ENCODE data around the gene TMEM115.
A peak's percentile ranks its signal among the peaks of the same experiment; 100 is the strongest.

The TMEM115 gene

DNA sequence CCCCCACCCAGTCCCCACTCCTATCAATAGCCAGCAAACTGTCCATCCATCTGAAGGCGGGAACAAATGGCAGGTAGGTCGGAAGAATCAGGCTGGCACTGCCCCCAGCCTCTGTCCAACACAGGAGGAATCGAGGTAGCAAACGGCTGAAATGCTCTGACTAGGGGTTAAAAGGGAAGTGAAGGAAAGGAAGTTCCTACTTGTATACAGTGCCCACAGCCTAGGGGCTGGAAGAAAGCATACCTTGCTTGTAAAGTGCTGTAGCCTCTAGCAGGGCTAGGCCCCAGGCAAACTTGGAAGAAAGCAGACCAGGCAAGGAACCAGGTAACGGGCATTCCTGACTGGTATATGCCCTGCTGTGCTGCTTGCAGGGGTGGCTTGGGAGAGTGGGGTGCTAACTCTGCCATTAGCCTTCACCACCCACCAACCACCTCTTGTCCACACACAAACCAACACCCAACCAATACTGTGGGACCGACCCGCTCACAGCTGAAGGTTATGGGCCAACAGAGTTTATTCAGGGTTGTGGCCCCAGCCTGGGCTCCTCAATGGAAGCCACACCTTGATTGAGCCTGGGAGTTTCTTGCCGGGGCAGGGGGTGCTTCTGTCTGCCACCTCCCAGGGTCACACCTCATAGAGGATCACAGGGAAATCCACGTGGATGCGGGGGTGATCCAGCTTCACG is 33.7 kb downstream of the TMEM115 start:
- TF ChIP-seq, protein P1, sequence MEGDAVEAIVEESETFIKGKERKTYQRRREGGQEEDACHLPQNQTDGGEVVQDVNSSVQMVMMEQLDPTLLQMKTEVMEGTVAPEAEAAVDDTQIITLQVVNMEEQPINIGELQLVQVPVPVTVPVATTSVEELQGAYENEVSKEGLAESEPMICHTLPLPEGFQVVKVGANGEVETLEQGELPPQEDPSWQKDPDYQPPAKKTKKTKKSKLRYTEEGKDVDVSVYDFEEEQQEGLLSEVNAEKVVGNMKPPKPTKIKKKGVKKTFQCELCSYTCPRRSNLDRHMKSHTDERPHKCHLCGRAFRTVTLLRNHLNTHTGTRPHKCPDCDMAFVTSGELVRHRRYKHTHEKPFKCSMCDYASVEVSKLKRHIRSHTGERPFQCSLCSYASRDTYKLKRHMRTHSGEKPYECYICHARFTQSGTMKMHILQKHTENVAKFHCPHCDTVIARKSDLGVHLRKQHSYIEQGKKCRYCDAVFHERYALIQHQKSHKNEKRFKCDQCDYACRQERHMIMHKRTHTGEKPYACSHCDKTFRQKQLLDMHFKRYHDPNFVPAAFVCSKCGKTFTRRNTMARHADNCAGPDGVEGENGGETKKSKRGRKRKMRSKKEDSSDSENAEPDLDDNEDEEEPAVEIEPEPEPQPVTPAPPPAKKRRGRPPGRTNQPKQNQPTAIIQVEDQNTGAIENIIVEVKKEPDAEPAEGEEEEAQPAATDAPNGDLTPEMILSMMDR (conservative IDR thresholded peaks at IDR 0.05; ENCODE audit: low read length) = no peak
- no peak overlapping the region for H3K4me3 ChIP-seq (ENCODE audit: low read length)
- no peak for DNase-seq (ENCODE audit: low read depth)

DNA sequence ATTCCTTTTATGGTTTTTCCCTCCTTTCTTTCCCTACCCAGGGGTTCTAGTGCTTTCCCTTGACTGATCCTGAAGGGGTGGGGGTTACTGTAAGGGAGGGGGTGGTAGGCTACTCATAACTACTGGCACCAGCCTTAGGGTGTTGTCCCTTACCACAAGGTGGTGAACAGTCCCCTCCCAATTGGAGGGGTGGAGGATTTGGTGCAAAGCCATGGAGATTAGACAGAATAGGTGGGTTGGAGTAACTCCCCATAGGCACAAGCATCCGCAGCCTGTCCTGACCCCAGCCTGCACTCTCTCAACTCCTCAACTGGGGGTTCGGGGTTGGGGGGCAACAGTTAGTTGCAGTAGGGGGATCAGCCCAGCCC is 34.2 kb downstream of the TMEM115 start:
- no peak for DNase-seq (ENCODE audit: low read depth)
- TF ChIP-seq, protein P1 (conservative IDR thresholded peaks at IDR 0.05; ENCODE audit: low read length) = no peak
- no peak overlapping the region for H3K4me3 ChIP-seq (ENCODE audit: low read length)

DNA sequence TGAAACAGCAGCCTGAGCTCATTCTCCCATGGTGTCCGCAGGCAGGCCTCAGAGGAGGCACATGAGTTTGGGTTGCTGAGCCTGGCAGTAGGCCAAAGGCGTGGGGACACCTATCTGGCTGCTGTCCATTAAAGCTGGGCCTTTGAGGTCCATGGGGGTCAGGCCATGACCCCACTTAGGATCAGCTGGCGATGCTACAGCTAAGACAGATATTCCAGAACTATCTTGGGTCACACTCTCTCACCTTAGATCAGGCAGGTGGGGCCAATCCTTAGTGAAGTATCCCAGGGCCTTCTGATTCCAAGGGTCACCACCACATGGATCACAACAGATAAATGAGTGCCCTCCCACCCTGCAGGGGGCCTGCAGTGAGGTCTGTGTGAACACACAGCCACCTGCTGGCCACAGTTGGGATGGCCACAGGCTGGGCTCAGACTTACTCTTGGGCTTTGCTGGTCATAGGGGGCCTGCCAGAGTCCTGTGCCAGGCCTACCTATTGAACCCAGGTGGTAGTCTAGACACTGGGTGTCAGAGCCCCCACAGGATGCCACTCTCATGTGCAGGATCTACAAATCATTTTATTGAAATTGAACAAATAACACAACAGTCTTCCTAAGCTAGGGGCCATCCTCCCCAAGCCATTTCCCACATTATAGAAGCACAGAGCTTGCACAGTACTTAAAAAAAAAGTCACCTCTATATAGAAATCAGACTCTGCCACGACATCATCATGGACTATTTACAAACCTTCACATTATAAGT is 34.8 kb downstream of the TMEM115 start:
- no peak overlapping the region for H3K4me3 ChIP-seq (ENCODE audit: low read length)
- TF ChIP-seq, protein P1 (conservative IDR thresholded peaks at IDR 0.05; ENCODE audit: low read length) = peak; percentile 82
- DNase-seq (ENCODE audit: low read depth) = peak; percentile 55

DNA sequence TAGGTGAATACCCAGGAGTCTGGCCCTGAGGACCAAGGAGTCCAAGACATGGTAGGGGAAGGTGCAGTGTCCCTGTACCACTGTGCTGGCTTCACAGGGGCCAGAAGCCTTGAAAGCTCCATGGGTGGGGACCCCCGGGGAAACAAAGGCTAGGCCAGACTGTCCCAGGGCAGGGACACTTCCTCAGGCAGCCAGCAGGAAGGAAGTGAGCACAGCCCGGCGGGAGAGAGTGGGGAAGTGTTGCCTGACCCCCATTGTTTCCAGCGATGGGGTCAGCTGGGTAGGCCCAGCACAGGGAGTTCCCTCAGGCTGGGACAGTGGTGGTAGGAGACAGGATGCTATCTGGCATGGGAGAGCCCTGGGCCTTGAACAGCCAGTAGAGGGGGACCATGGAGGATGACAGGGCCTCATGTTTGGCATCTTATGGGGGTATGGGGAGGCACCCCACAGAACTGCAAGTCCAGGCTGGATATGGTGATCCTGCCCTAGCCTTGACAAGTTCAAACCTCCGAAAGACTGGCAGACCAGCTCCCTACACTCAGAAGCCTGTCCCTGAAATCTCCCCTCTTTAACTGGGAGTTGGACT is 35.6 kb downstream of the TMEM115 start:
- no peak overlapping the region for H3K4me3 ChIP-seq (ENCODE audit: low read length)
- TF ChIP-seq, protein P1 (conservative IDR thresholded peaks at IDR 0.05; ENCODE audit: low read length) = no peak
- no peak for DNase-seq (ENCODE audit: low read depth)

DNA sequence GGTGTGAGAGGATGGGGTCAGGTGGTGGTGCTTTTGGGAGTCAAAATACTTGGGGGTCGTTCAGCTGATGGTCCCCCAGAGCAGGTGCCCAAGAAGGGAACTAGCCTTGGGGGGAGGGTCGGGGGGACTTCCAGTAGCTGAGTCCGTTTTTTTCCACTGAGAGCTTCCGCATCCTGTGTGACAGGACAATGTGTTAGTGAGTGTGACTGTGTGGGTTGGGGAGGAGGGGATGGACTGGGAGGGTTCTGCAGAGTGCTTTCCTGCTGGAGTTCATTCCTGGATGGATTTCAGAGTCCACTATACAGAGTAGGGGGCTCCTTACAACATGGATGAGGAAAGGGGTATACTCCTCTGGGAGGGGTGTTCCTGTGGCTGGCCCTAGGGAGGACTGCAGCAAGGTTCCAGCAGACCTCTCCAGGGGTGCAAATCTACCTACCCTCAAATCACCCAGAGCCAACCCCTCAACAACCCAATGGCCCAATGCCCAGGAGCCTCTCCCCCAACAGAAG is 36.2 kb downstream of the TMEM115 start:
- TF ChIP-seq, protein P1 (conservative IDR thresholded peaks at IDR 0.05; ENCODE audit: low read length) = no peak
- no peak for DNase-seq (ENCODE audit: low read depth)
- H3K4me3 ChIP-seq (ENCODE audit: low read length) = no peak overlapping the region

DNA sequence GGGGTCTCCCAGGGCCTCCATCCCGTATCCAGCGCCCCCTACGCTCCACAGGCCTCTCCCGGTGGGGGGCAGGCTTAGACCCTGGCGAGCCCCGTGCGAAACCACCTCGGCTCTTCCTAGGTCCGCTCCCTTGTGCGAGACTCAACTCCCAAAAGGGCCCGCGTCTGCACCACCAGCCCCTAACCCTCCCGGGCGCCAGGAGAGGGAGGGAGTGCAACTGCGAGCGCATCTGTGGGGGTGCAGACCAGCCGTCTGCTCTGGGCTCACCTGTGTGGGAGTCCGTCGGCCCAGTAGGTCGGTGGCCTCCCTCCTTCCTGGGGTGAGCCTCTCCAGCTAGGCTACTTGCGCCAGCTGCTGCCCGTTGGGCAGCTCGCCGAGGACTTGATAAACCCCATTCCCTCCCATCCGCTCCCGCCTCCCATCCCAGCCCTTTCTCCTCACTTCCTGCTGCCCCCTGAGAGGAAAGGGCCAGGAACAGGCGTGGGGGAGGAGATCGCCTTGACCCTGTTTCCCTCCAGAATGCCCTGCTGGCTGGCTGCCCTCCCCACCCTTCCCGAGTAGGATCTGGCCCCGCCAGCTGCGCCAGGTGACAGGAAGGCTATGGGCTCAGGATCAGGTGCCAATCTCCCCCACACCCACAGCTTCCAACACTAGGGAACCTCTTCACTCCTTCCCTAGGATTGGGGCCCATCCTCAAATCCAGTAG is 36.8 kb downstream of the TMEM115 start, which contains the start of gene HYAL2:
Gene HYAL2 (minus strand): TSS at position 360 of the 706 bp plus-strand sequence. CDS start 2,256 bp downstream, outside the sequence.
- DNase-seq (ENCODE audit: low read depth) = no peak
- peak within 1 kb of the TSS; percentile 71 for H3K4me3 ChIP-seq (ENCODE audit: low read length)
- TF ChIP-seq, protein P1 (conservative IDR thresholded peaks at IDR 0.05; ENCODE audit: low read length) = no peak
